HCT116 (cell line): ENCODE results near the gene TMF1. TPM values are rescaled to one million over a fixed set of nuclear protein-coding genes. Genes with fewer than 3 reads are reported as not detected.

Experiments used
- ATAC-seq: fragments of 200-7000 bp; cut with Tn5 transposase; 2 replicates; pipeline ENCODE4 v1.9.1; 2020; ENCODE audit warnings: mild to moderate bottlenecking, moderate library complexity
- BruUV-seq: library from RNA; stranded (reverse); fragments of 400-500 nt; replicated peaks from 2 replicates; lab custom pipeline; 2021; lab: Mats Ljungman, UMichigan
- CTCF ChIA-PET: fragments of 300-600 bp; sonication (Branson Sonifier 250); formaldehyde crosslinking; loops from one replicate; lab custom pipeline; 2021; ENCODE audit warnings: antibody characterized with exemption; lab: Charles Lee
- POLR2A ChIA-PET: fragments of 300-600, 350-600 bp; sonication (Branson Sonifier 250); formaldehyde crosslinking; loops from one replicate; lab custom pipeline; 2021; ENCODE audit warnings: antibody characterized with exemption; lab: Charles Lee
- RAD21 ChIA-PET, 2 experiments: fragments of 300-600 bp; sonication (Branson Sonifier 250); formaldehyde crosslinking; loops; one replicate each; lab custom pipeline; 2023; ENCODE audit warnings: low total read pairs in 2 of 2; ENCODE audit not compliant: uncharacterized antibody in 2 of 2, unreplicated experiment in 2 of 2, low non-redundant PET in 1 of 2; lab: Charles Lee
- DNase-seq: peaks from one replicate; pipeline ENCODE4 v3.0.0-alpha.2; 2010; ENCODE audit warnings: low read depth, low spot score
- H2AFZ ChIP-seq: fragments of 200-600 bp; shearing (Covaris generic), sonication (generic); 2 replicates; pipeline ENCODE4 v1.6.1; 2017; ENCODE audit warnings: low read depth, mixed run types, mixed read lengths, antibody characterized with exemption, low read length; ENCODE audit not compliant: poor library complexity, severe bottlenecking
- H3K27ac ChIP-seq: 2 replicates; pipeline ENCODE4 v1.5.1; 2012; ENCODE audit warnings: low read depth, low read length
- H3K27me3 ChIP-seq: fragments of 200-600 bp; sonication (generic); 2 replicates; pipeline ENCODE4 v1.6.1; 2016; ENCODE audit warnings: mixed run types, low read length, mixed read lengths; ENCODE audit not compliant: insufficient read depth
- H3K36me3 ChIP-seq, 2 experiments: fragments of 200-500 bp in 1 of 2; fragments of 200-600 bp in 1 of 2; sonication (Bioruptor generic) in 1 of 2; sonication (generic) in 1 of 2; 2 replicates each; pipeline versions ENCODE4 v1.5.1 to v1.6.1; 2014 to 2016; ENCODE audit warnings: low read length in 2 of 2, inconsistent platforms in 1 of 2, mixed read lengths in 1 of 2, mixed run types in 1 of 2; ENCODE audit not compliant: insufficient read depth in 2 of 2, control insufficient read depth in 1 of 2
- H3K4me1 ChIP-seq, 2 experiments: fragments of 200-600 bp in 1 of 2; sonication (generic) in 1 of 2; 2 replicates each; pipeline versions ENCODE4 v1.5.1 to v1.6.1; 2012 to 2017; ENCODE audit warnings: low read length in 2 of 2, inconsistent platforms in 1 of 2, mild to moderate bottlenecking in 1 of 2, mixed read lengths in 1 of 2, mixed run types in 1 of 2, moderate library complexity in 1 of 2; ENCODE audit not compliant: insufficient read depth in 2 of 2, control insufficient read depth in 1 of 2
- H3K4me2 ChIP-seq: fragments of 200-600 bp; sonication (generic); 2 replicates; pipeline ENCODE4 v1.6.1; 2017; ENCODE audit warnings: mixed run types, low read length, mixed read lengths
- H3K4me3 ChIP-seq, 2 experiments: fragments of 200-600 bp in 1 of 2; sonication (generic) in 1 of 2; replicated peaks in 1 of 2; 2 replicates each; pipeline ENCODE4 v1.5.1; 2011 to 2016; ENCODE audit warnings: low read length in 2 of 2, control low read depth in 1 of 2, low read depth in 1 of 2, mild to moderate bottlenecking in 1 of 2, mixed read lengths in 1 of 2, mixed run types in 1 of 2
- H3K79me2 ChIP-seq: fragments of 200-600 bp; sonication (generic); 2 replicates; pipeline ENCODE4 v1.6.1; 2017; ENCODE audit warnings: mild to moderate bottlenecking, mixed run types, low read length, moderate library complexity, mixed read lengths; ENCODE audit not compliant: insufficient read depth
- H3K9ac ChIP-seq: fragments of 200-600 bp; sonication (generic); 2 replicates; pipeline ENCODE4 v1.6.1; 2016; ENCODE audit warnings: low read length, mixed read lengths
- H3K9me2 ChIP-seq: fragments of 200-600 bp; sonication (generic), shearing (Covaris generic); 2 replicates; pipeline ENCODE4 v1.6.1; 2017; ENCODE audit warnings: mixed run types, mild to moderate bottlenecking, moderate library complexity; ENCODE audit not compliant: insufficient read depth
- H3K9me3 ChIP-seq, 2 experiments: fragments of 200-500 bp in 1 of 2; fragments of 200-600 bp in 1 of 2; sonication (Bioruptor generic) in 1 of 2; sonication (generic) in 1 of 2; 2 replicates each; pipeline ENCODE4 v1.6.1; 2014 to 2017; ENCODE audit warnings: low read length in 2 of 2, mixed read lengths in 2 of 2, inconsistent platforms in 1 of 2, low read depth in 1 of 2, mild to moderate bottlenecking in 1 of 2, mixed run types in 1 of 2, moderate library complexity in 1 of 2; ENCODE audit not compliant: control insufficient read depth in 1 of 2, insufficient read depth in 1 of 2
- H4K20me1 ChIP-seq: fragments of 200-600 bp; sonication (generic), shearing (Covaris generic); 2 replicates; pipeline ENCODE4 v1.6.1; 2017; ENCODE audit warnings: mixed run types, mild to moderate bottlenecking, moderate library complexity; ENCODE audit not compliant: insufficient read depth
- CBX3 ChIP-seq: IDR thresholded peaks from 2 replicates; pipeline ENCODE4 v1.6.1; 2012; ENCODE audit warnings: low read depth
- EGR1 ChIP-seq: IDR thresholded peaks from 2 replicates; pipeline ENCODE4 v1.6.1; 2012; ENCODE audit warnings: low read depth
- ELF1 ChIP-seq: IDR thresholded peaks from 2 replicates; pipeline ENCODE4 v1.6.1; 2012; ENCODE audit warnings: low read depth, borderline replicate concordance
- EZH2phosphoT487 ChIP-seq: fragments of 200-600 bp; IDR thresholded peaks from 2 replicates; pipeline ENCODE4 v1.6.1; 2018; ENCODE audit warnings: antibody characterized with exemption, borderline replicate concordance
- FOSL1 ChIP-seq: IDR thresholded peaks from 2 replicates; pipeline ENCODE4 v1.6.1; 2012; ENCODE audit warnings: low read depth
- JUND ChIP-seq: IDR thresholded peaks from 2 replicates; pipeline ENCODE4 v1.6.1; 2012
- POLR2A ChIP-seq: IDR thresholded peaks from 2 replicates; pipeline ENCODE4 v1.7.0; 2011; ENCODE audit warnings: borderline replicate concordance; ENCODE audit not compliant: insufficient read depth, insufficient read length; ENCODE audit errors: extremely low read depth
- POLR2AphosphoS5 ChIP-seq: IDR thresholded peaks from 2 replicates; pipeline ENCODE4 v1.6.1; 2011; ENCODE audit warnings: mild to moderate bottlenecking, low read depth, low read length, moderate library complexity
- RAD21 ChIP-seq: IDR thresholded peaks from 2 replicates; pipeline ENCODE4 v1.6.1; 2012; ENCODE audit warnings: low read depth, mild to moderate bottlenecking
- SRF ChIP-seq: IDR thresholded peaks from 2 replicates; pipeline ENCODE4 v1.6.1; 2012; ENCODE audit warnings: low read depth
- TCF7L2 ChIP-seq: IDR thresholded peaks from 2 replicates; pipeline ENCODE4 v1.7.0; 2011; ENCODE audit warnings: borderline replicate concordance, inconsistent platforms; ENCODE audit not compliant: insufficient read depth, insufficient read length; ENCODE audit errors: extremely low read depth
- YY1 ChIP-seq: IDR thresholded peaks from 2 replicates; pipeline ENCODE4 v1.6.1; 2011; ENCODE audit warnings: low read length, low read depth, moderate library complexity, mild to moderate bottlenecking; ENCODE audit not compliant: insufficient replicate concordance; ENCODE audit errors: extremely low read depth
- ZFX ChIP-seq: fragments of 450-650 bp; IDR thresholded peaks from 2 replicates; pipeline ENCODE4 v1.6.1; 2017
- ZNF274 ChIP-seq: fragments of 200-500 bp; sonication (Bioruptor generic); IDR thresholded peaks from 2 replicates; pipeline ENCODE4 v1.6.1; 2014; ENCODE audit warnings: mild to moderate bottlenecking, low read depth, low read length, inconsistent platforms
- intact Hi-C: fragments of 100-400 bp; cut with micrococcal nuclease; formaldehyde crosslinking; loops from 2 replicates; pipeline ENCODE4 v1.10.0; 2022
- total RNA-seq: library from RNA; stranded (reverse); gene quantifications from one replicate; pipeline ENCODE4 v1.2.1, GENCODE V29; 2021; ENCODE audit not compliant: unreplicated experiment
- TF ChIP-seq, protein P1 (sequence below): IDR thresholded peaks from 2 replicates; pipeline ENCODE4 v1.6.1; 2012
- TF ChIP-seq, protein P2 (sequence below): IDR thresholded peaks from 2 replicates; pipeline ENCODE4 v1.6.1; 2012
- TF ChIP-seq, protein P3 (sequence below), 3 experiments: fragments of 200-600 bp in 1 of 3; sonication (generic) in 1 of 3; IDR thresholded peaks in 2 of 3; conservative IDR thresholded peaks in 1 of 3; 2 replicates each; pipeline ENCODE4 v1.5.1; 2012 to 2017; ENCODE audit warnings: low read depth in 2 of 3, low read length in 2 of 3, antibody characterized with exemption in 1 of 3, borderline replicate concordance in 1 of 3, control low read depth in 1 of 3, mild to moderate bottlenecking in 1 of 3, mixed read lengths in 1 of 3, mixed run types in 1 of 3, moderate library complexity in 1 of 3; ENCODE audit not compliant: insufficient read depth in 1 of 3
- TF ChIP-seq, protein P4 (sequence below): IDR thresholded peaks from 2 replicates; pipeline ENCODE4 v1.6.1; 2012; ENCODE audit warnings: low read depth

The TMF1 gene
- total RNA-seq, 1 experiment from 2014 or later: 27.3 TPM

DNA sequence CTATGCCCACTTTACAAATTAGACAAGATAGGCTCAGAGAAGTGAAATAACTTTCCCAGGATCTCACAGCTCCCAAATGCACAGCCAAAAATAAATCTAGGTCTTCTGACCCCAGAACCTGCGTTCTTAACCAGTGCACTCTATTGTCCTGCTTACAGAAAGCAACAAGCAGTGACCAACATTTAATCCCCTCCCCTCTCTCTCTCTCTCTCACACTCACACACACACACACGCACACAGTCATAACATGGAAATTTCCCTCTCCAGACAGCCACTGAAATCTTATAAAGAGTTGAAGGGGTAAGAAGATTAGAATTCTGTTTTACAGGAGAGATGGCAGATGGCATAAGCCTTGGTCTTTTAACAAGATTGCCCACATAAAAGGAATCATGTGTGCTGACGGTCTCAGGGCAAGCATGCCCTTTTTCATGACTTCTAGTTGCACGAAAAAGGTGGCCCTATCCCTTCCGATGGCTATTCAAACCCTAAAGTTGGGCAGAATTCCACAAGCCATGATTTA is 68.1 kb downstream of the TMF1 start:
- intact Hi-C loops: no loop called here
- CTCF ChIA-PET: no interaction called here
- BruUV-seq: no TSS peak
- DNase-seq (no peak), ATAC-seq (no peak)
- Histone ChIP-seq H2AFZ (no peak overlapping the region), H3K27ac (no peak overlapping the region), H4K20me1 (no peaks in the 10 kb centered on the region), H3K9me3 (no peaks in the 10 kb centered on the region), H3K27me3 (no peaks in the 10 kb centered on the region), H3K79me2 (no peaks in the 10 kb centered on the region), H3K9ac (no peak overlapping the region), H3K9me2 (no peaks in the 10 kb centered on the region), H3K4me2 (no peak overlapping the region), H3K36me3 (peaks cover 13 to 34% of the 10 kb centered on the region in 2 experiments; a peak in 3 of 4 replicates), H3K4me1 (no peaks in the 10 kb centered on the region), H3K4me3 (no peak overlapping the region)
- TF ChIP-seq ZFX: no peak
- no peak for TF ChIP-seq ELF1
- TF ChIP-seq, protein P1, sequence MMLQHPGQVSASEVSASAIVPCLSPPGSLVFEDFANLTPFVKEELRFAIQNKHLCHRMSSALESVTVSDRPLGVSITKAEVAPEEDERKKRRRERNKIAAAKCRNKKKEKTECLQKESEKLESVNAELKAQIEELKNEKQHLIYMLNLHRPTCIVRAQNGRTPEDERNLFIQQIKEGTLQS: no peak
- no peak for TF ChIP-seq POLR2A
- TF ChIP-seq EGR1: no peak
- no peak for TF ChIP-seq RAD21
- no peak for TF ChIP-seq CBX3
- no peak for TF ChIP-seq YY1
- no peak for TF ChIP-seq ZNF274
- TF ChIP-seq SRF: no peak
- TF ChIP-seq, protein P2, sequence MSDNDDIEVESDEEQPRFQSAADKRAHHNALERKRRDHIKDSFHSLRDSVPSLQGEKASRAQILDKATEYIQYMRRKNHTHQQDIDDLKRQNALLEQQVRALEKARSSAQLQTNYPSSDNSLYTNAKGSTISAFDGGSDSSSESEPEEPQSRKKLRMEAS: no peak
- no peak for TF ChIP-seq EZH2phosphoT487
- no peak for TF ChIP-seq TCF7L2
- TF ChIP-seq, protein P3, sequence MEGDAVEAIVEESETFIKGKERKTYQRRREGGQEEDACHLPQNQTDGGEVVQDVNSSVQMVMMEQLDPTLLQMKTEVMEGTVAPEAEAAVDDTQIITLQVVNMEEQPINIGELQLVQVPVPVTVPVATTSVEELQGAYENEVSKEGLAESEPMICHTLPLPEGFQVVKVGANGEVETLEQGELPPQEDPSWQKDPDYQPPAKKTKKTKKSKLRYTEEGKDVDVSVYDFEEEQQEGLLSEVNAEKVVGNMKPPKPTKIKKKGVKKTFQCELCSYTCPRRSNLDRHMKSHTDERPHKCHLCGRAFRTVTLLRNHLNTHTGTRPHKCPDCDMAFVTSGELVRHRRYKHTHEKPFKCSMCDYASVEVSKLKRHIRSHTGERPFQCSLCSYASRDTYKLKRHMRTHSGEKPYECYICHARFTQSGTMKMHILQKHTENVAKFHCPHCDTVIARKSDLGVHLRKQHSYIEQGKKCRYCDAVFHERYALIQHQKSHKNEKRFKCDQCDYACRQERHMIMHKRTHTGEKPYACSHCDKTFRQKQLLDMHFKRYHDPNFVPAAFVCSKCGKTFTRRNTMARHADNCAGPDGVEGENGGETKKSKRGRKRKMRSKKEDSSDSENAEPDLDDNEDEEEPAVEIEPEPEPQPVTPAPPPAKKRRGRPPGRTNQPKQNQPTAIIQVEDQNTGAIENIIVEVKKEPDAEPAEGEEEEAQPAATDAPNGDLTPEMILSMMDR (IDR thresholded peaks at IDR 0.05 in 2 of 3, conservative IDR thresholded peaks at IDR 0.05 in 1 of 3; ENCODE audit: borderline replicate concordance in 1 of 3, insufficient read depth in 1 of 3, low read depth in 2 of 3, low read length in 2 of 3): no peak
- TF ChIP-seq, protein P4, sequence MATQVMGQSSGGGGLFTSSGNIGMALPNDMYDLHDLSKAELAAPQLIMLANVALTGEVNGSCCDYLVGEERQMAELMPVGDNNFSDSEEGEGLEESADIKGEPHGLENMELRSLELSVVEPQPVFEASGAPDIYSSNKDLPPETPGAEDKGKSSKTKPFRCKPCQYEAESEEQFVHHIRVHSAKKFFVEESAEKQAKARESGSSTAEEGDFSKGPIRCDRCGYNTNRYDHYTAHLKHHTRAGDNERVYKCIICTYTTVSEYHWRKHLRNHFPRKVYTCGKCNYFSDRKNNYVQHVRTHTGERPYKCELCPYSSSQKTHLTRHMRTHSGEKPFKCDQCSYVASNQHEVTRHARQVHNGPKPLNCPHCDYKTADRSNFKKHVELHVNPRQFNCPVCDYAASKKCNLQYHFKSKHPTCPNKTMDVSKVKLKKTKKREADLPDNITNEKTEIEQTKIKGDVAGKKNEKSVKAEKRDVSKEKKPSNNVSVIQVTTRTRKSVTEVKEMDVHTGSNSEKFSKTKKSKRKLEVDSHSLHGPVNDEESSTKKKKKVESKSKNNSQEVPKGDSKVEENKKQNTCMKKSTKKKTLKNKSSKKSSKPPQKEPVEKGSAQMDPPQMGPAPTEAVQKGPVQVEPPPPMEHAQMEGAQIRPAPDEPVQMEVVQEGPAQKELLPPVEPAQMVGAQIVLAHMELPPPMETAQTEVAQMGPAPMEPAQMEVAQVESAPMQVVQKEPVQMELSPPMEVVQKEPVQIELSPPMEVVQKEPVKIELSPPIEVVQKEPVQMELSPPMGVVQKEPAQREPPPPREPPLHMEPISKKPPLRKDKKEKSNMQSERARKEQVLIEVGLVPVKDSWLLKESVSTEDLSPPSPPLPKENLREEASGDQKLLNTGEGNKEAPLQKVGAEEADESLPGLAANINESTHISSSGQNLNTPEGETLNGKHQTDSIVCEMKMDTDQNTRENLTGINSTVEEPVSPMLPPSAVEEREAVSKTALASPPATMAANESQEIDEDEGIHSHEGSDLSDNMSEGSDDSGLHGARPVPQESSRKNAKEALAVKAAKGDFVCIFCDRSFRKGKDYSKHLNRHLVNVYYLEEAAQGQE: no peak
- no peak for TF ChIP-seq JUND
- no peak for TF ChIP-seq POLR2AphosphoS5
- no peak for TF ChIP-seq FOSL1
- RAD21 ChIA-PET: no interaction called here
- POLR2A ChIA-PET: no interaction called here
